ENCODE measurements around the gene MEOX2. TPM values are rescaled to one million over a fixed set of nuclear protein-coding genes. Genes with fewer than 3 reads are reported as not detected.

Gene MEOX2
- total and polyA plus RNA-seq, 2 donors from 2014 or later, result 1.2 TPM; not detected in 1

- FAIRE-seq (no peak), DNase-seq (no peak)
- Histone ChIP-seq H3K9ac (ENCODE audit: low read length in 3 of 3) (no peak overlapping the region), H3K9me3 (ENCODE audit: control insufficient read depth in 2 of 3, insufficient read depth in 1 of 3, low read length in 3 of 3) (no peaks in the 10 kb centered on the region), H3K36me3 (ENCODE audit: control insufficient read depth in 2 of 3, insufficient read depth in 3 of 3, low read length in 3 of 3) (no peaks in the 10 kb centered on the region), H3K4me3 (ENCODE audit: low read length in 3 of 3) (no peak overlapping the region), H3K27me3 (ENCODE audit: control insufficient read depth, insufficient read depth, low read length) (no peaks in the 10 kb centered on the region), H3K27ac (ENCODE audit: low read depth in 2 of 2, low read length in 2 of 2) (no peak overlapping the region), H3K4me1 (ENCODE audit: control insufficient read depth in 2 of 3, insufficient read depth in 2 of 3, low read depth in 1 of 3, low read length in 3 of 3) (no peaks in the 10 kb centered on the region)
- no peak for TF ChIP-seq CTCF (IDR thresholded peaks at IDR 0.05; ENCODE audit: borderline replicate concordance, extremely low read depth, insufficient read depth)
- intact Hi-C loops (cut with DNase I), result no loop called here
Observed at GRCh38 chr7:15723841-15724240, 37.4 kb upstream of the MEOX2 start.

- TF ChIP-seq CTCF (IDR thresholded peaks at IDR 0.05; ENCODE audit: borderline replicate concordance, extremely low read depth, insufficient read depth), result peak; percentile 51
- no peak overlapping the region for H3K4me3 ChIP-seq (ENCODE audit: low read length in 3 of 3)
- no peak overlapping the region for H3K9ac ChIP-seq (ENCODE audit: low read length in 3 of 3)
- FAIRE-seq (peak; percentile 92), DNase-seq (peak in 2 of 5 donors; percentile 8 to 18)
- no peaks in the 10 kb centered on the region for H3K36me3 ChIP-seq (ENCODE audit: control insufficient read depth in 2 of 3, insufficient read depth in 3 of 3, low read length in 3 of 3)
- no peaks in the 10 kb centered on the region for H3K9me3 ChIP-seq (ENCODE audit: control insufficient read depth in 2 of 3, insufficient read depth in 1 of 3, low read length in 3 of 3)
- H3K4me1 ChIP-seq (ENCODE audit: control insufficient read depth in 2 of 3, insufficient read depth in 2 of 3, low read depth in 1 of 3, low read length in 3 of 3), result no peaks in the 10 kb centered on the region
- no peaks in the 10 kb centered on the region for H3K27me3 ChIP-seq (ENCODE audit: control insufficient read depth, insufficient read depth, low read length)
- H3K27ac ChIP-seq (ENCODE audit: low read depth in 2 of 2, low read length in 2 of 2), result no peak overlapping the region
- intact Hi-C loops (cut with DNase I), result no loop called here
Observed at GRCh38 chr7:15720849-15721471, 34.5 kb upstream of the MEOX2 start.

GRCh38 chr7:15719311-15719710 is 32.8 kb upstream of the MEOX2 start:
- FAIRE-seq, result no peak
- TF ChIP-seq CTCF (IDR thresholded peaks at IDR 0.05; ENCODE audit: borderline replicate concordance, extremely low read depth, insufficient read depth), result no peak
- Histone ChIP-seq H3K4me3 (ENCODE audit: low read length in 3 of 3) (no peak overlapping the region), H3K27me3 (ENCODE audit: control insufficient read depth, insufficient read depth, low read length) (no peaks in the 10 kb centered on the region), H3K4me1 (ENCODE audit: control insufficient read depth in 2 of 3, insufficient read depth in 2 of 3, low read depth in 1 of 3, low read length in 3 of 3) (no peaks in the 10 kb centered on the region), H3K9ac (ENCODE audit: low read length in 3 of 3) (no peak overlapping the region), H3K36me3 (ENCODE audit: control insufficient read depth in 2 of 3, insufficient read depth in 3 of 3, low read length in 3 of 3) (no peaks in the 10 kb centered on the region), H3K9me3 (ENCODE audit: control insufficient read depth in 2 of 3, insufficient read depth in 1 of 3, low read length in 3 of 3) (no peaks in the 10 kb centered on the region), H3K27ac (ENCODE audit: low read depth in 2 of 2, low read length in 2 of 2) (no peak overlapping the region)
- no peak for DNase-seq
- intact Hi-C loops (cut with DNase I), result no loop called here

GRCh38 chr7:15715435-15715834 is 29.0 kb upstream of the MEOX2 start:
- Histone ChIP-seq H3K27ac (ENCODE audit: low read depth in 2 of 2, low read length in 2 of 2) (no peak overlapping the region), H3K36me3 (ENCODE audit: control insufficient read depth in 2 of 3, insufficient read depth in 3 of 3, low read length in 3 of 3) (no peaks in the 10 kb centered on the region), H3K4me3 (ENCODE audit: low read length in 3 of 3) (no peak overlapping the region), H3K9ac (ENCODE audit: low read length in 3 of 3) (no peak overlapping the region), H3K4me1 (ENCODE audit: control insufficient read depth in 2 of 3, insufficient read depth in 2 of 3, low read depth in 1 of 3, low read length in 3 of 3) (no peaks in the 10 kb centered on the region), H3K9me3 (ENCODE audit: control insufficient read depth in 2 of 3, insufficient read depth in 1 of 3, low read length in 3 of 3) (no peaks in the 10 kb centered on the region), H3K27me3 (ENCODE audit: control insufficient read depth, insufficient read depth, low read length) (no peaks in the 10 kb centered on the region)
- no peak for TF ChIP-seq CTCF (IDR thresholded peaks at IDR 0.05; ENCODE audit: borderline replicate concordance, extremely low read depth, insufficient read depth)
- intact Hi-C loops (cut with DNase I), result no loop called here
- FAIRE-seq (no peak), DNase-seq (no peak)

Data from kidney (tissue), 14 donors.